SK-N-MC (cell line): ENCODE results near the gene TRIM6.
"Not testable (repeated sequence)": the region's sequence is repeated elsewhere in the genome, so short reads cannot be mapped to it uniquely, and the experiment has no call there.

ENCODE experiments used
- DNase-seq: peaks from one replicate; pipeline ENCODE4 v3.0.0-alpha.2; 2011; ENCODE audit warnings: low read depth, low spot score
- H3K27ac ChIP-seq: fragments of 200-600 bp; sonication (generic); 2 replicates; pipeline ENCODE4 v1.5.1; 2016; ENCODE audit warnings: mixed run types
- H3K36me3 ChIP-seq: fragments of 200-600 bp; sonication (generic); 2 replicates; pipeline ENCODE4 v1.6.1; 2017; ENCODE audit warnings: antibody characterized with exemption, low read length, mixed read lengths; ENCODE audit not compliant: insufficient read depth
- H3K4me3 ChIP-seq: fragments of 200-600 bp; sonication (generic); 2 replicates; pipeline ENCODE4 v1.5.1; 2016
- H3K9ac ChIP-seq: fragments of 200-600 bp; sonication (generic); 2 replicates; pipeline ENCODE4 v1.8.0; 2017; ENCODE audit warnings: mixed run types, mixed read lengths; ENCODE audit not compliant: insufficient read length
- H3K9me3 ChIP-seq: fragments of 200-600 bp; sonication (generic); 2 replicates; pipeline ENCODE4 v1.6.1; 2017; ENCODE audit warnings: low read depth, mild to moderate bottlenecking, antibody characterized with exemption, low read length, moderate library complexity, mixed read lengths
- EZH2 ChIP-seq: fragments of 200-600 bp; sonication (generic); IDR thresholded peaks from one replicate; pipeline ENCODE4 v1.6.1; 2017; ENCODE audit warnings: antibody characterized with exemption
- FOXP2 ChIP-seq: optimal IDR thresholded peaks from 2 replicates; pipeline ENCODE3; 2011; ENCODE audit warnings: mild to moderate bottlenecking, moderate library complexity; ENCODE audit not compliant: insufficient read depth; ENCODE audit errors: extremely low read length, control extremely low read depth
- POLR2AphosphoS5 ChIP-seq: IDR thresholded peaks from 2 replicates; pipeline ENCODE4 v1.6.1; 2012; ENCODE audit warnings: mild to moderate bottlenecking, low read depth, low read length, borderline replicate concordance

TRIM6 gene

DNA sequence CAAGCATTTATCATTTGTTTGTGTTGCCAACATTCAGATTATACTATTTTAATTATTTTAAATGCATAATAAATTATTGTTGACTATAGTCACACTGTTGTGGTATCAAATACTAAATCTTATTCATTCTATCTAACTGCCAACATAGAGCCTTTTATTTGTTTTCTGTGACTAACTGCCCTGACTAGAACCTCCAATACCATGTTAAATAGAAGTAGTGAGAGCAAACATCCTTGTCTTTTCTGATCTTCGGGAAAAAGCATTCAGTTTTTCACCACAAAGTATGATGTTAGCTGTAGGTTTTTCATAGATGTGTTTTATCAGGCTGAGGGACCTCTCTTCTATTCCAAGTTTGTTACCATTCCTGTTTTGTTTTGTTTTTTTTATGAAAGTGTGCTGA is 43.5 kb downstream of the TRIM6 start:
- no peak overlapping the region for H3K9ac ChIP-seq
- H3K9me3 ChIP-seq: no peaks in the 10 kb centered on the region
- no peak overlapping the region for H3K4me3 ChIP-seq
- H3K36me3 ChIP-seq: no peaks in the 10 kb centered on the region
- no peak overlapping the region for H3K27ac ChIP-seq
- TF ChIP-seq POLR2AphosphoS5: no peak
- TF ChIP-seq FOXP2: no peak
- no peak for TF ChIP-seq EZH2
- no peak for DNase-seq

DNA sequence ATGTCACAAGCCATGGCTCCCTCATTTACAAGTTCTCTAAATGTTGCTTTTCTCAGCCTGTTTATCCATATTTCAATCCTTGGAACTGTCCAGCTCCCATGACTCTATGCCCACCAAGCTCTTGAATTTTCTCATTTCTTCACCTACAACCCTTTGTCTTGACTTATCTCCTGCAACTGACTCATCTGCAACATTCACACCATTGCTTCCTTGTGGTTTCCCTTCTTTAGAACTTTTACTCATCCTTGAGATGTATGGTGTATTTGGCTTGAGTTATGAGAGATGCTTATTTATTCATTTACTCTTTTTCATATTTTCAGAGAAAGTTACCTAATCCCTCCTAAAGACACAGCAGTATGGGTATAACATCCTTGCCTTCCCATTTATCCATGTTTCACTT is 47.1 kb downstream of the TRIM6 start:
- Histone ChIP-seq H3K9ac (no peak overlapping the region), H3K27ac (no peak overlapping the region), H3K9me3 (no peaks in the 10 kb centered on the region), H3K4me3 (no peak overlapping the region), H3K36me3 (no peaks in the 10 kb centered on the region)
- TF ChIP-seq FOXP2: no peak
- no peak for TF ChIP-seq POLR2AphosphoS5
- TF ChIP-seq EZH2: no peak
- no peak for DNase-seq

GRCh38 chr11:5646139-5646538 is 49.7 kb downstream of the TRIM6 start:
- no peak overlapping the region for H3K4me3 ChIP-seq
- no peaks in the 10 kb centered on the region for H3K9me3 ChIP-seq
- DNase-seq: no peak
- H3K9ac ChIP-seq: no peak overlapping the region
- TF ChIP-seq POLR2AphosphoS5: no peak
- TF ChIP-seq FOXP2: no peak
- TF ChIP-seq EZH2: no peak
- no peak overlapping the region for H3K27ac ChIP-seq
- no peaks in the 10 kb centered on the region for H3K36me3 ChIP-seq

GRCh38 chr11:5655474-5655873 is 59.0 kb downstream of the TRIM6 start:
- no peak overlapping the region for H3K4me3 ChIP-seq
- no peak for TF ChIP-seq FOXP2
- no peak for TF ChIP-seq EZH2
- TF ChIP-seq POLR2AphosphoS5: no peak
- H3K36me3 ChIP-seq: no peaks in the 10 kb centered on the region
- H3K9me3 ChIP-seq: no peaks in the 10 kb centered on the region
- no peak overlapping the region for H3K27ac ChIP-seq
- no peak overlapping the region for H3K9ac ChIP-seq
- no peak for DNase-seq

GRCh38 chr11:5656956-5657355 is 60.5 kb downstream of the TRIM6 start:
- H3K9ac ChIP-seq, H3K27ac ChIP-seq, H3K36me3 ChIP-seq, H3K4me3 ChIP-seq, DNase-seq, H3K9me3 ChIP-seq: not testable (repeated sequence)

GRCh38 chr11:5658318-5658717 is 61.9 kb downstream of the TRIM6 start:
- Histone ChIP-seq H3K36me3 (no peaks in the 10 kb centered on the region), H3K4me3 (no peak overlapping the region), H3K27ac (no peak overlapping the region), H3K9me3 (no peaks in the 10 kb centered on the region), H3K9ac (no peak overlapping the region)
- DNase-seq: no peak
- TF ChIP-seq POLR2AphosphoS5 (no peak), FOXP2 (no peak), EZH2 (no peak)
